ENCODE data around the gene CIITA. TPM values are rescaled to one million over a fixed set of nuclear protein-coding genes. Genes with fewer than 3 reads are reported as not detected.

CIITA gene
- total and polyA plus RNA-seq, 10 of the 15 experiments (the other 5 are each of a cell fraction or from before 2014, with no cell fraction given): 11.5 to 145 (median 49.7) TPM

- TF ChIP-seq RELB (IDR thresholded peaks at IDR 0.05; ENCODE audit: low read depth) (0 out of 2 replicates have a peak, but pooled peaks have one; percentile 39), MTA2 (IDR thresholded peaks at IDR 0.05; ENCODE audit: low read depth) (peak; percentile 45), MLLT1 (IDR thresholded peaks at IDR 0.05) (peak; percentile 20; the same call in 1 of the 2 replicates), HDGF (IDR thresholded peaks at IDR 0.05) (peak; percentile 94)
Measured at GRCh38 chr16:10867199-10867598, 9.8 kb upstream of the CIITA start (continued).

- H3K4me3 ChIP-seq: peak overlapping the region; percentile 47; the same call in 1 of the 2 replicates
- ATAC-seq (peak; percentile 0; the same call in 2 of the 3 replicates), FAIRE-seq (no peak), DNase-seq (ENCODE audit: low read depth, low spot score) (no peak)
- 51% methylated on average over 6 of the region's 6 CpGs for WGBS (ENCODE audit: insufficient coverage, insufficient replicate concordance, low lambda C conversion rate, missing lambda C conversion rate)
- peaks cover 65% of the 10 kb centered on the region for H3K4me1 ChIP-seq (ENCODE audit: control insufficient read depth, insufficient read depth, low read length)
- no peaks in the 10 kb centered on the region for H3K9me3 ChIP-seq (replicated peaks; ENCODE audit: control insufficient read depth, insufficient read depth, low read length)
- in situ Hi-C loops (cut with MboI): no loop called here
- ChIA-PET POLR2A (interaction anchor here (0.7 to 3.9 kb wide), 10 partner anchors 9 to 93 kb away, joined by 3 to 32 read pairs (median 4); partner anchors contain the start of gene CIITA), SMC1A (ENCODE audit: uncharacterized antibody, unreplicated experiment) (interaction anchor here (0.7 to 9.7 kb wide), 14 partner anchors 10 to 130 kb away, joined by 3 to 95 read pairs (median 6); partner anchors contain the start of genes CIITA and NUBP1), RAD21 (ENCODE audit: unreplicated experiment) (interaction anchor here (0.6 to 5.4 kb wide), 18 partner anchors 9 to 130 kb away, joined by 3 to 51 read pairs (median 4); partner anchors contain the start of genes CIITA, DEXI and NUBP1), CTCF (interaction anchor here (0.7 to 3.4 kb wide), 8 partner anchors 10 to 130 kb away, joined by 3 to 21 read pairs (median 6); partner anchors contain the start of gene CIITA)
- no peak overlapping the region for H3K27ac ChIP-seq (ENCODE audit: control insufficient read depth, insufficient read depth)
- no peaks in the 10 kb centered on the region for H3K27me3 ChIP-seq (replicated peaks in 1 of 2; ENCODE audit: control insufficient read depth in 2 of 2, insufficient read depth in 2 of 2, low read length in 1 of 2)
- no peaks in the 10 kb centered on the region for H3K36me3 ChIP-seq (ENCODE audit: control insufficient read depth in 2 of 2, insufficient read depth in 2 of 2, low read length in 1 of 2)
- H3K9ac ChIP-seq (ENCODE audit: control insufficient read depth, insufficient read depth, low read length): 0 out of 2 replicates have a peak overlapping the region, but pooled peaks have one; percentile 7
- intact Hi-C loops (cut with micrococcal nuclease; ENCODE audit: unreplicated experiment): loop anchor here (1.0 kb wide), 1 partner anchor 9 kb away; the partner anchor contains the start of gene CIITA
- no peaks in the 10 kb centered on the region for H3K79me2 ChIP-seq (ENCODE audit: control insufficient read depth, insufficient read depth, low read length)
- H2AFZ ChIP-seq (ENCODE audit: control insufficient read depth, low read depth, low read length): no peak overlapping the region; the same call in 1 of the 2 replicates
- TSS peak; percentile 95 for BruUV-seq (replicated peaks)
- no peaks in the 10 kb centered on the region for H4K20me1 ChIP-seq (ENCODE audit: control insufficient read depth, insufficient read depth)
- H3K4me2 ChIP-seq (ENCODE audit: control insufficient read depth, insufficient read depth): peak overlapping the region; percentile 99
- no peak for TF ChIP-seq ZBTB4 (CRISPR knock-in tag; IDR thresholded peaks at IDR 0.05)
- 0 out of 2 replicates have a peak, but pooled peaks have one; percentile 41 for TF ChIP-seq RCOR1 (conservative IDR thresholded peaks at IDR 0.05; ENCODE audit: low read depth, low read length)
Measured at GRCh38 chr16:10868104-10868595, 8.9 kb upstream of the CIITA start.
